SIG-M5 (cell line): ENCODE data around the gene SCAMP5.

Experiments
- DNase-seq: peaks from one replicate; lab custom pipeline; 2025; lab: John Stamatoyannopoulos, UW

Gene SCAMP5

DNA sequence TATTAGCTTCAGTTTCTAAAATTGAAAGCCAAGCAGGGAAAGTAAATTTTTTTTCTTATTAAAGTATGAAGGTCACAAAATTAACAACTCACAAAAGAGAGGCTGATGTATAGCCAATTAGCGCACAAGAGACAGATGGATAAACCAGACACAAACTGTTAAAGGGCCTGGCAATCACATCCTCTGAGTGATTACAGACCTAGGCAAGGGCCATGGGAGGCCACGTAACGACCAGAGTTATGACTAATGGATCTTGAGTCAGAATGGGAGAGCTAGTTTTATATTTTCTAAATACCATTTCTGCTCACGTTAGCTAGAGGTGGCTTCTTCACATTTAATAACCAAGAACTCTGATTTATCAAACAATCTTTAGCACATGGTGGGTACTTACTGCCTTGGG, 17.8 kb upstream of the SCAMP5 start:
- no peak for DNase-seq

DNA sequence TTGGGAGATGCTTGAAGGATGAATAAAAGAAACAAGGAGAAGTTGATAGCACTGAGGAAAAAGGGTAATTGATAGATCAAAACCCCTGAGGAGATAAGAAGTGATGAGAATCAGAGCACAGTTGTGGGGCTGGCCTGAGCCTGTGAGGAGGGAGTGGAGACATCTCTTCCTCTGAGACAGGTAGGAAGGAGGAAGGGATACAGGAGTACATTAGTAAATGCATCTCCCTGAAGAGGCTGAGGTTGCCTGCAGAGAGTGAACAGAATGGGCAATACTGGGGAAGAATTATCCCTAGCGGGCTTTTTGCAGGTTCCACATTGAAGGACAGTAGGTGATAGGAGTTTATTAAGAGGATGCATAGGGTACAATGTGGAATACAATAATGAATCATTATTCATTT, 17.3 kb upstream of the SCAMP5 start:
- no peak for DNase-seq

DNA sequence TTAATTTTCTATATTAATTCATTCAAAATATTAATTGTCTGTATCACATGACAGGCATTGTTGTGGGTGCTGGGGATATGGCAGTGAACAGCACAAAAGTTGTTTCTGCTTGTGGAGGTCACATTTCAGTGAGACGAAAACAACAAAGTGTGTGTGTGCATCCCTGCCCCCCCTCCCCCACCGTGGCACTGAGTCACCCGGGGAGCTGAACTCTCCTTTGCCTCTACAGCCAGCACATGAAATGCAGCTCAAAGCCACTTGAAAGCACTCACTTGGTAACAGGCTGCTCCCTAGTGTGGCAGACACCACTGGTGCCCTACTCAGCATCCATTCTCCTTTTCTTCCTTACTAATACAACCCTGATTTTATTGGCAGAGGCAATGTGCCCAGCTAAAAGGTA, 16.9 kb upstream of the SCAMP5 start:
- DNase-seq: no peak

DNA sequence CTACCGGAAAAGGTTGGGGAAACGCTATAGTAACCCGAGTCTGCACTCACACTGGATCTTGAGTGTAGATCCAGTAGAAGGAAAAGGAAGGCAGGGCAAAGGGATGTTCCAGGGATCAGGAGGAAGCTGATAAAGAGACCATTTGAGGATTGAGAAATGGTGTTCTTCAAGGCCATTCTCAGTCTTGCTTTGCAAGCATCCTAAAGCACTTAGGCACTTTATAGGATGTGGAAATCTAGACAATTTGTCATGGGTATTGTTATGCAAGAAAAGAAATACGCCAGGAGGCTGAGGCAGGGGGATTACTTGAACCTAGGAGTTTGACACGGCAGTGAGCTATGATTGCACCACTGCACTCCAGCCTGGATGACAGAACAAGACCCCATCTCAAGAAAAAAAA, 13.2 kb upstream of the SCAMP5 start:
- DNase-seq: no peak

DNA sequence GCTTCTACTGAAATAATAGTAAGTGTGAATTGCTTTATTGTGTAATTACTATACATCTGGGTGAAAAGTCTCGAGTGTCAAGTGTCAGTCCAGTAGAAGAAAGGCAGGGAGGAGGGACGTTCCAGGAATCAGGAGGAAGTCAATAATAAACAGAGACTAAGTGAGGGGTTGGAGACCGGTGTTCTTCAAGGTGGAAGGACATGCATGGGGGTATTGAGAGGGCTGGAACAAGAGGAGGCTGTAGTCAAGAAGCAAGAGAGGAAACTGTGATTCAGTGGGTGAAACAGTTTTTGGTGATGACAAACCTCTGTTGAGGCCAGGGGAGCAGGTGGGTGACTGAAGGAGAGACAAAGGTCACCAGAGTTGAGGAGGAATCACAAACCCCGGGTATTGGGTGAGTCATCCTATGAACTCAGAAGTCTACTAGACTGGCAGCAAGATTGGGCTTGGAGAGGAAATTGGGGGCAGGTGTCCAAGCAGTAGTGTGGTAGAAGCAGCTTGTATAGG, 11.6 kb upstream of the SCAMP5 start:
- no peak for DNase-seq

DNA sequence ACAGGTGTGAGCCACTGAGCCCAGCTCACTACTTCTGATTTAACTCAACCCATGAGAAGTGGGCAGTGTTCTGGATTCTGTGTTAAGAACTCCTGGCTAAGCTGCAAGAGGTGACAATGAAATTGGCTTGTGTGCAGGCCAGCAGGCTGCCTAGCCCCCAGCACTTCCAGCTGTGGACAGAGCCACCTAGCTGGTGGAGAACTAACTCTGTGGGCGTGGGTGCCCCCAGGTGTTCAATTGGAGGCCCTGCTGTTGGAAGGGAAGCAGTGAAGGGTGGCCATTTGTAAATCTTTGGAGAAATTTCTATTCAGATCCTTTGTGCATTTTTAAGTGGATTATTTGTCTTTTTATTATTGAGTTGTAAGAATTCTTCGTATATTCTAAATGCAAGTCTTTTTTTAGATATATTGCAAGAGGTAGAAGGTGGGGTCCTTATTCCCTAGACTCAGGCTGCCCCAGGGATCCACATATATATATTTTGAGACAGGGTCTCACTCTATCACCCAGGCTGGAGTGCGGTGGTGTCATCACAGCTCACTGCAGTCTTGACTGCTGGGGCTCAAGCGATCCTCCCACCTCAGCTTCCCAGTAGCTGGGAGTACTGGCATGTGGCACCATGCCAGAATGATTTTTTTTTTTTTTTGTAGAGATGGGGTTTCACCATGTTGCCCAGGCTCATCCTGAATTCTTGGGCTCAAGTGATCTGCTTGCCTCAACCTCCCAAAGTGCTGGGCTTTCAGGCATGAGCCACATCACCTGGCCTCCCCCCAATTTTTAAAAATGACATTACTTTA, 7.2 kb upstream of the SCAMP5 start:
- DNase-seq: no peak

DNA sequence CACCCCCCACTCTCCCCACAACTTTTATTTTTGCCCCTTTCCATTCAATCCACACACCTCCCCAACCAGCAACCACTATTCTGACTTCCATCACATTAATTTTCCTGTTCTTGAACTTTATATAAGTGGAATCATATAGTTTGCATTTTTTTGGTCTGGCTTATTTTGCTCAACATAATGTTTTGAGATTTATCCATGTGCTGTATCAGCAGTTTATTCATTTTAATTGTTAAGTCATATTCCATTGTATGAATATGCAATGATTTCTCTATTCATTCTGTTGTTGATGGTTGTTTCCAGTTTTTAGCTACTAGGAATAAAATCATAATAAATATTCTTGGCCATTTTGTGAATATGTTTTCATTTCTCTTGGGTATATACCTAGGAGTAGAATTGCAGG, 5.8 kb upstream of the SCAMP5 start:
- DNase-seq: no peak

DNA sequence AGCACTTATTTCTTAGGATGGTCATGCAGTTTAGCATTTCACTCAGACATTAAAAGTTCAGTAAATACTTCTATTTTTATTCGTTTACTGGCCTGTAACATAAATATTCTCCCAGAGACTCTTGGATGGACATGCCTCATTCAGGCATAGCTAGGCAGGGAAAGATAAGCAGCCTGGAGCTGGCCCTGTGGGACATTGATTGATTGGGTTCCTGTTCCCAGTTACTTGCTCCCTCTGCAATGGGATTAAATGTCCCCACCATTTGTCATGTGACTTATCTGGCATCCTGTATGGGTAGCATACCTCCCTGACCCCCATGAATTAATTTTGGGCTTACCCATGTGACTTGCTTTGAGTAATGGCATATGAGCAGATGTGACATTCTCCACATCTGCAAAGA, 2.7 kb upstream of the SCAMP5 start:
- no peak for DNase-seq

DNA sequence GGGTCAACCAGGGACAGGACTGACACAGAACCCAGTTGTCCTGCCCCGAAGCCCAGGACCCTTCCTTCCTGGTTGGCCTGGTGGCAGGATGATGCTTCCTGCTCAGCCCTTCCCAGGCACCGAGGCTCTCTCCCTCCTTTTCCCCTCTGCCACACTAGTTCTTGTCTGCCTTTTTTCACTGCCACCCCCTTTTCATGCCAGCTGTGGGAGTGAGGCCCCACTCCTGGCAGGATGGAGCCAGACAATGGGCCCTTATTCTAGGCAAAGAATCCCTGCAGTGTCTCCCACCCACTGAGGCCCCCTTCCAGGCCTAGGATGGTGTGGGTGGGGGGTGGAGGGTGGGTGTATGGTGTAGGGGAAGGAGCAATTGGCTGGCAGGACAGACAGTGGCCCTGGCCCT, 1.1 kb upstream of the SCAMP5 start:
- no peak for DNase-seq

DNA sequence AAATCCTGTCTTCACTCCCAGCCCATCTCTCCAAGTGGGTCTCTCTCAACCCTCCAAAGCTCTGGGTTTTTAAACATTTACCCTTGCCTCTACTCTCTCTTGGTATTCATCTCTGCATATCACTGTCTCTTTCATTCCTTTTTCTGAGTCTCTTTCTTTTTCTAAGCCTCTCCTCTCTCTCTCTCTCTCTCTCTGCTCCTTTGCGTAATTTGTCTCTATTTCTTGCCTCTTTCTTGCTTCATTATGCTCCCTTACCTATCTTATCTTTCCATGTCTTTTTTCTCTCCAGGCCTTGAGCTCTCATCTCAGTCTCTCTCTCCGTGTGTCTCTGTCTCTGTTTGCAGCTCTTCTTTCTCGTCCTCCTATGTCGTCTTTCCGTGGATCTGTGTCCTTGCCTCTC, 678 bp upstream of the SCAMP5 start:
- no peak for DNase-seq

DNA sequence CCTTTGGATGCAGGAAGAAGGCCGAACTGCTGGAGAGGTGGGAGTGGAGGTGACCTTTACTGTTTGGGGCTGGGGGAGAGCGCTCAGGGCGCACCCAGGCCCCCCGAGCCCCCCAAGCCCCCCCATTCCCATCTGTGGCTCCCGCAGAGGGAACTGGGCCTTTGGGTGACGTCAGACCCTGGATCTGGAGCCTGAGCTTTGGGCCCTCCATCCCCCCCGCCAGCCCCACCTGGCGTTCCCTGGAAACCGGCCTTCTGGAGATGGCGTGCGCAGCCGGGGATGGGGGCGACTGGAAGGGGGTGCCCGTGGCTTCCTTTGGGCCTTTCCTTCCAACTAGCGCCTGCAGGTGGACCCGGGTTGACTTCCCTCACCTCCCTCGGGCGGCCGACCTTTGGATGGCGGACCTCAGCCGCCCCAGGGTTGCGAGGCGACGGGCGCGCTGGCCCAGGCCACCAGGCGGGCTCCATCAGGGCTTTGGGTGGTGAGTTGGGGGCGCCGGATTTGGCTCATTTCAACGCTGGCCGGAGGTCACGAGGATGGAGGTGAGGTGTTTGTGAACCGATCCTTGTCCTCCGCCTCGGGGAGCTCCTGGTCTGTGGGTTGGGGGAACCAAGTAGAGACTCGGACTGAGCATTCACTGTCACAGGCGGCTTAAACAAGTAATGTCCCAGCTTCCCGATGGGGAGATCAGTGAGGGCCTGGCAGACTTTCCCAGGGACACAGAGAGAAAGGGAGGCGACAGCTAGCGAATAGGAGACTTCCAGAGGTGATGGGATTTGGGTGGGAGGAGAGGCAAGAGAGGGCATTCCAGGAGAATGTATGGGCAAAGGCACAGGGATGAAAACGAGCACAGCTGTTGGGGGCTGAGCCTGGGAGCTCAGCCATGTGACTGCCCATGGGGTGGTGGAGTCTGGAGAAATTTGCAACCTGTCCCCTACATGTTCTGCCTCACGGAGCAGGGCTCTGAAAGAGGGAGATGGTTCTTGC, 709 bp downstream of the SCAMP5 start:
- no peak for DNase-seq

DNA sequence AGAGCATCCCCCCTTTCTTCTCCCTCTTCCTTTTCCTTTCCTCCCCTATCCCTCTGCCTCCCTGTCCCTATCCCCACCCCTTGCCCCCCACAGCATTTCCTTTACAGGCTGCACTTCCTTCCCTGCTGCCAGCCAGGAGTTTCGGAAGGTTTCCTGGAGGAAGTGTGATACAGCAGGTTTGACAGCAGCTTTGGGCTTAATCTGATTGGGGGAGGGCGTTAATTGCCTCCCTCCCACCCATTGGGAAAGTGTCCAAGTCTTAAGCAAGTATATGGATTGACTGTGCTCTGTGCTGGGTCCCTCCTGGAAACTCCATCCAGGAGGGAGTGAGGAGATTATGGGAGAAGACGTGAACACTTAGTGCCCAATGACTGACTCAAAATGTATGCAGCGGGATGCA, 1.8 kb downstream of the SCAMP5 start:
- DNase-seq: no peak

DNA sequence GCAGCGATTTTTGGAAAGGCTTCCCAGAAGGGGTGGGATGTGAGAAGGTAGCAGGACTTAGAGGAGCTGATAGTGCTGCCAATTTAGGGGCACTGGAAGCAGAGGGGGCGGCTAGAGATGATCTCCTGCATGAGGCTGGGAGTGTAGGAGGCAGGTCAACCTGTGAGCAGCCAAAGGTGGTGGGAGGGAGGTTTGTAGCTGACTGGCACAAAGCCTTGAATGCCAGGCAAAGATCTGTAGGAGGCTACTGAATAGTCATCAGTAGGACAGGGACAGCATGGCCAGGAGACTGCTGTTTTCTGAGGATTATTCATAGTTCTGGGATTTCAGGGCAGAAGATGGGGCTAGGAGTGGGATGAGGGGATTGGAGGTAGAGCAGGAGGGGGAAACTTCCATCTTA, 2.2 kb downstream of the SCAMP5 start:
- no peak for DNase-seq

DNA sequence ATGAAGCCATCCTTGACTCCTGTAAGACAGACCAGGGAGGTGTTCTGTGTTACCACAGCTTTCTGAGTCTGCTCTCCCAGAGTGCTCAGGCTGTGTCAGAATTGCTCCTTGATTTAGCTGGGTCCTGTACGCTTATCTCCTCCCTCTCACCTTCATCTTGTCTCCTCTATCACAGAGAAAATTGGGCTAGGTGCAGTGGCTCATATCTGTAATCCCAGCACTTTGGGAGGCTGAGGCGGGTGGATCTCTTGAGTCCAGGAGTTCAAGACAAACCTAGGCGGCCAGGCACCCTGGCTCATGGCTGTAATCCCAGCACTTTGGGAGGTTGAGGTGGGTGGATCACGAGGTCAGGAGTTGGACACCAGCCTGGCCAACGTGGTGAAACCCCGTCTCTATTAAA, 5.9 kb downstream of the SCAMP5 start:
- no peak for DNase-seq

DNA sequence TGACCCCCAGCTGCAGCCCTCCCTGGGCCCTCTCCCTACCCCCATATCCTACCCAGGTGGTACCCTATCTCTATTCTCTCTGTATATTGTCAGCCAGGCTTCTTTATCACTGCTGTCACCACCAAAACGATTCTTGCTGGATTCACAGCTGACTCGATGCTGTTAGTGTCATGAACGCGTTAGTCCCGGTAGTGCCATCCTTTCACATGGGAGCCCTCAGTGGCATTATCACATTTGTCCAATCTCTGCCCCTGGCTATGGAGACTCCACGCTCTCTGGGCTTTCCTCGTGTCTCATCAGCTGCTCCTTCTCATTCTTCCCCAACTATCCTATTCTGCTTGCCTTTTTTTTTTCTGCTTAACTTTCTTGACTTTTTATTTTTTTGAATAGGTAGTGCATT, 7.0 kb downstream of the SCAMP5 start:
- DNase-seq: no peak

DNA sequence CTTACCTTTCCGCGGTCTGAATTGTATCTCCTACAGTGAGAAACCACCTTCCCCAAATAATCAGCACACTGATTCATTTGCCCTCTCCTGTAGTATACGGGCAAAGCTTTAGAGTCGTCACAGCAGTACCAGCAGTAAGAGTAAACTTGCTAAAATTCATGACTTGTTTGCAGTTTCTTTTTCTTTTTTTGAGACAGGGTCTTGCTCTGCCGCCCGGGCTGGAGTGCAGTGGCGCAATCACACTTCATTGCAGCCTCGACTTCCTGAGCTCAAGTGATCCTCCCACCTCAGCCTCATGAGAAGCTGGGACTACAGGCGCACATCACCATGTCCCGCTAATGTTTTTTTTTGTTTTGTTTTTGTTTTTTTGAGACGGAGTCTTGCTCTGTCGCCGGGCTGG, 11.9 kb downstream of the SCAMP5 start:
- no peak for DNase-seq

DNA sequence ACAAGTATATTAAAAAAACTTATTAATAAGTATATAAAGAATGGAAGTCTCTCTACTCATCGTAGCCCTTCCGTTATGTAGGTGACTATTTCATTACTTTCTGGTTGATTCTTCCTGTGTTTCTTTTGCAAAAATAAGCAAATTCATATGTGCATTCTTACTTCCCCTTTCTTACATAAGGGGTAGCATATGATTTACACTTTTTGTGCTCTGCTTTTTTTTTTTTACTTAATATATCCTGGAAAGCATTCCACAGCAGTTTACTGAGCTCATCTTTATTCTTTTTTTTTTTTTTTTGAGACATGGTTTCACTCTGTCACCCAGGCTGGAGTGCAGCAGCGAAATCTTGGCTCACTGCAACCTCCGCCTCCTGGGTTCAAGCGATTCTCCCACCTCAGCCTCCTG, 12.9 kb downstream of the SCAMP5 start:
- DNase-seq: no peak

DNA sequence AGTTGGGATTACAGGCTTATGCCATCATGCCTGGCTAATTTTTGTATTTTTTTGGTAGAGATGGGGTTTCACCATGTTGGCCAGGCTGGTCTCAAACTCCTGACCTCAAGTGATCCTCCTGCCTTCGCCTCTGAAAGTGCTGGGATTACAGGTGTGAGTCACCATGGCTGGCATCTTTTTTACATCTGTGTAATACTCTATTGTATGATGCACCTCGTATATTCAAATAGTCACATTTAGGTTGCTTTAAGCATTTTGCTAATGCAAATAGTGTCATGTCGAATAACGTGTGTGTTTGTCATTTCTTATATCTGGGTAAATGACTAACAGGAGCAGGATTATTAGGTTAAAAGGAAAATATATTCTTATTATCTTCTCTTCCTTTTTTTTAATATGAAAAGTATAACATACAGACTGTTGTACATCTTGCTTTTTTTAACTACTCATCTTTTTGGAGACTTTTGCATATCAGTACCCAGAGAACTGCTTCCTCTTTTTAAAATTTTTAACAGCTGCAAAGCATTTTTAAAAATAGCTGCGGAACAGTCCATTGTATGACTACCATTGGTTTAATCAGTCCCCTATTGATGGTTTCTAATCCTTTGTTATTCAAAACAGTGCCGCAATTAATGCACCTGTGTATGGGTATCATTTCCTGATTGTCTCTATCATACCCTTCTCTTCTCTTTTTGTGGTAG, 13.4 kb downstream of the SCAMP5 start:
- DNase-seq: no peak

DNA sequence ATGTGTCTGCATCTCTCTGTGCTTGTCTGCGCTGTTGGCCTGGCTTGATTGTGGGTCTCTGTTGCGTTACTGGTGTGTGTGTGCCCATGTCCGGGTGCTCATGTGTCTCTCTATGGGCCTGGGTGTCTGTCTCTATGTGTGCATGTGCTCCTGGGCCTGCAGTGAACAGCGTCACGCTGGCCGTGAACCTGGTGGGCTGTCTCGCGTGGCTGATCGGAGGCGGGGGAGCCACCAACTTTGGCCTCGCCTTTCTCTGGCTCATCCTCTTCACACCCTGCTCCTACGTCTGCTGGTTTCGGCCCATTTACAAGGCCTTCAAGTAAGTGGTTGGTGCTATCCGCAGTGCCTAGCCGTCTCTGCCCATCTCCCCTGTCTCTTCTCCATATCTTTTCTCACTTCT, 21.1 kb downstream of the SCAMP5 start:
- DNase-seq: no peak

DNA sequence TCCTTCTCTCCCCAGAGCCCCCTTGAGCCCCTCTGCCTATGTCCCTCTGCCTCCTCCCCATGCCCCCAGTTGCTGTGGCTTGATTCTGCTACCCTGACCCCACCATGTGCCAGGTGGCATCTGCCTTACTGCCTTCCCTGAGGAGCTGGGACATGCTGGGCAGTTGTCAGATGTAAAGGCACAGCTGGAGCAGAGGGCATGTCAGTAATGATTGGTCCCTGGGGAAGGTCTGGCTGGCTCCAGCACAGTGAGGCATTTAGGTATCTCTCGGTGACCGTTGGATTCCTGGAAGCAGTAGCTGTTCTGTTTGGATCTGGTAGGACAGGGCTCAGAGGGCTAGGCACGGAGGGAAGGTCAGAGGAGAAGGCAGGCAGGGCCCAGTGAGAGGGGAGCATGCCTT, 24.6 kb downstream of the SCAMP5 start:
- DNase-seq: no peak

DNA sequence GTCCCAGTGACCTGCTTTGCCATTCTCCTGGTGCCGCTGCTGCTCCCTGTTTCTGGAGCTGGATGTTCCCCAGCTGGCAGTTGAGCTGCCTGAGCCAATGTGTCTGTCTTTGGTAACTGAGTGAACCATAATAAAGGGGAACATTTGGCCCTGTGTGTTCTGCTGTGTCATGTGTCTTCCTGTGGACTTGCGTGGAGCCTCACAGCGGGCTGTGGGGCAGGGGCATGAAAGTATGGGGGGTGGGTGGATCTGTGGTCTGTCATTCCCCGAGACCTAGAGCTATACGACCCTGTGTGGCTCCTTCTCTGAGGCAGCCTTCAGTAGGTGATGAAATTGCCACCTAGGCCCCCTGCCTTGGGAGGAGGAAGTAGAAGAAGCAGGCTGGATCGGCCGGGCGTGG, 26.0 kb downstream of the SCAMP5 start:
- DNase-seq: no peak

DNA sequence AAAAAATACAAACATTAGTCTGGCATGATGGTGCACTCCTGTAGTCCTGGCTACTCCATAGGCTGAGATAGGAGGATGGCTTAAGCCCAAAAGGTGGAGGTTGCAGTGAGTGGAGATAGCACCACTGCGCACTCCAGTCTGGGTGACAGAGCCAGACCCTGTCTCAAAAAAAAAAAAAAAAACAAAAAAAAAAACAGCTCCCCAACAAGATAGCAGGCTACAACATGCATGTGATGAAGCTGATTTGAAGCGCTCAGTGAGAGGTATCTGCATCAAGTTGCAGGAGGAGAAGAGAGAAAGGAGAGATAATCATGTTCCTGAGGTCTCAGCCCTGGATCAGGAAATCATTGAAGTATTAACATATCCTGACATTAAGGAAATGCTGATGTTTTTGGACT, 27.4 kb downstream of the SCAMP5 start:
- DNase-seq: no peak
